ENCODE data around the gene GAK.
"Not testable (repeated sequence)": the region's sequence is repeated elsewhere in the genome, so short reads cannot be mapped to it uniquely, and the experiment has no call there.

Gene GAK

DNA sequence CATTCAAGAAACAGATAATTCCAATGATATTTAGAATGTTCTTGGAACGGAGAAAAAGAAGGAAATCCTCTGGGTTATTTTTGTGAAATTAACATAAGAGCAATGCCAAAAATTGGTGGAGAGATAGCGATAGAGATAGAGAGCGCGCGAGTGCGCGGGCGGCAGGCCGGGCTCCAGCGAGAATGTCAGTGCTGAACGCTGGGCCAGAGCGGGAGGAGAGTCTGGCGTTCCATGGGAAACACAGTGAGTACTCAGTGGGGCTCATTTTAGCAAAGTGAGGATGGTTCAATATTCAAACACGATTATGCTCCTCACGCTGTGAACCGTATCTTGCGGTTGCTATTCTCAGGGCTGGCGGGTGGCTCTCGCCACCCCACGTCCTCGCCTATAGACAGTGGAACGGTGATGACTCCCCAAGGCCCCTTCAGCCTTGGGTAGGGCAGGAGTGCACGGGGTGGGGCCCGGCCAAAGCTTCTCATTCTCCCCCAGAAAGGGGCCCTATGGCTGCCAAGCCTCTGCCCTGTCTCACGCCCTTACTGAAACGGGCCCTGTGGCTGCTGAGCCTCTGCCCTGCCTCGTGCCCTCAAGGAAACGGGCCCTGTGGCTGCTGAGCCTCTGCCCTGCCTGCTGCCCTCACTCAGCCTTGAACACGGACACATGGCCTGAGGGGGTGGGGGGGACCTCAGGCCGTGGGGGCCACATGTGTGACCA lies 123.1 kb downstream of the GAK start:
- no peak for DNase-seq

DNA sequence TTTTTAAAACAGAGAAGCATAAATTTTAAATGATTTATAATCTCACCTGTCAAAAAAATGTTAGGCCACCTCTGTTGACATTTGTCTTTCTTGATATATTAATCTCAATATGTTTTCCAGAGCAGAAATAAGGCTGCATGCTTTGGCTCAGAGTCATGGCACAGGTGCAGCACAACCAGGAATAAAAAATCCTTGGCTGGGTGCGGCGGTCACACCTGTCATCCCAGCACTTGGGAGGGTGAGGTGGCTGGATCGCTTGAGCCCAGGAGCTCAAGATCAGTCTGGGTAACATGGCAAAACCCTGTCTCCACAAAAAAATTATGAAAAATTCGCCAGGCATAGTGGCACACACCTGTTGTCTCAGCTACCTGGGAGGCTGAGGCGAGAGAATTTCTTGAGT lies 124.3 kb downstream of the GAK start:
- no peak for DNase-seq

DNA sequence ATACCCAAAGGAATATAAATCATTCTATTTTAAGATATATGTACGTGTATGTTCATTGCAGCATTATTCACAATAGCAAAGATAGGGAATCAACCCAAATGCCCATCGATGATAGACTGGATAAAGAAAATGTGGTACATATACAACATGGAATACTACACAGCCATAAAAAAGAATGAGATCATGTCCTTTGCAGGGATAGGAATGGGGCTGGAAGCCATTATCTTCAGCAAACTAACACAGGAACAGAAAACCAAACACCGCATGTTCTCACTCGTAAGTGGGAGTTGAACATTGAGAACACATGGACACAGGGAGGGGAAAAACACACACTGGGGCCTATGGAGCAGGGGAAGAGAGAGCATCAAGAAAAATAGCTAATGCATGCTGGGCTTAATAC lies 125.1 kb downstream of the GAK start:
- not testable (repeated sequence) for DNase-seq

DNA sequence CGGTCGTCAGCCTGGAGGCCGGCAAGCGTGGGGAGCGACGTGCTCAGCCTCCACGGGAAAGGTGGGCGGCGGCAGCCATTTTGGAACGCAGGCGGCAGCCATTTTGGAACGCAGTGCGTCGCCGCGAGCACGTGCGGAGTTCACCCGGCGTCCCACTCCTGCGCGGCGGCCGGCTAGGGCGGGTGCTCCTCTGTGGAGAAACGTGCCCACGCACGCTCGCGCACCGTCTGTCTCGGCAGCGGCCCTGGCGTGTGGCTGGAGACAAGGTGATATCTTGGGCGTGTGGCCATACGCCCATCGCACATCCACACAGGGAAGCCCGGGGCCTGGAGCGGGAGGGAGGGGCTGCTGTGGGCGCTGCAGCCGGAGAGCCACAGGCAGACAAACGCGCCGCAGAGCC lies 127.3 kb downstream of the GAK start:
- DNase-seq, result no peak

DNA sequence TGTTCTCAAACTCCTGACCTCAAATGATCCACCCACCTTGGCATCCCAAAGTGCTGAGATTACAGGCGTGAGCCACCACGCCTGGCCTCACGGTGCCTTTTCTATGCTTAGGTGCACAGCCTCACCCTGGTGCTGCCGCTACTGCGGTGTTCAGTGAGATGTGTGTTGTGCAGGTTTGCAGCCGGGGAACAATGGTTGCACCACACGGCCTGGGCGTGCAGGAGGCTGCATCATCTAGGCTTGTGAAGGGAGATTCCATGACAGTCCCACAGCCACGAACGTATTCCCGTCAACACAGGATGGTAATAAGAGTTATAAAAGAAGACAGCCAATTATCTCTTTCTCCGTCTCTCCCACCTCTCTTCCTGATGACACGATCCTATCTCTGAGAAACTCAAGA lies 128.2 kb downstream of the GAK start:
- no peak for DNase-seq

DNA sequence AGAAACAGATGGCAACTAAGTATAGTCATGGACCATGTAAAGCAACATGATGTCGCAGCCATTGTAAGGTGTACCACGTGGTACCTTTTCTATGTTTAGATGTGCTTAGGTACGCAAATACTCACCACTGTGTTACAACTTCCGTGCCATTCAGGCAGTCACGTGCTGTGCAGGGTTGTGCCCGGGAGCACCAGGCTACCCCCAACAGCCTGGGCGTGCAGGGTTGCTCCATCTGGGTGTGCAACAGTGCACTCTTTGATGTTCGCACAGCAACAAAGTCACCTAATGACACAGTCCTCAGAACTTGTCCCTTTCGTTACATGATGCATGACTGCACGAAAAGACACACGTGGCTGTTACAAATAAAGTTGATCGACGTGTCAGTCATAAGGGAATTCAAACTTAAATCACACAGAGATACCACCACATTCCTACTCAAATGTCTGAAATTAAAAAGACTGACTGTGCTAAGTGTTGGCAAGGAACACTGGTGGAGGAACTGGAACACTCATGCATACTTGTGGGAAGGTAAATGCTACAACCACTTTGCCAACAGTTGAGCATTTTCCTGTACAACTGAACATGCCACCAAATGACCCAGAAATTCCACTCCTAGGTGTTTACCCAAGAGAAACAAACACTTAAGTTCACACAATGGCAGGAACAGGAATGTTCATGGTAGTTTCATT lies 130.5 kb downstream of the GAK start:
- DNase-seq, result no peak

Data from NCI-H446 (cell line).